Measurements from ENCODE around the gene LCAT.

LCAT gene

DNA sequence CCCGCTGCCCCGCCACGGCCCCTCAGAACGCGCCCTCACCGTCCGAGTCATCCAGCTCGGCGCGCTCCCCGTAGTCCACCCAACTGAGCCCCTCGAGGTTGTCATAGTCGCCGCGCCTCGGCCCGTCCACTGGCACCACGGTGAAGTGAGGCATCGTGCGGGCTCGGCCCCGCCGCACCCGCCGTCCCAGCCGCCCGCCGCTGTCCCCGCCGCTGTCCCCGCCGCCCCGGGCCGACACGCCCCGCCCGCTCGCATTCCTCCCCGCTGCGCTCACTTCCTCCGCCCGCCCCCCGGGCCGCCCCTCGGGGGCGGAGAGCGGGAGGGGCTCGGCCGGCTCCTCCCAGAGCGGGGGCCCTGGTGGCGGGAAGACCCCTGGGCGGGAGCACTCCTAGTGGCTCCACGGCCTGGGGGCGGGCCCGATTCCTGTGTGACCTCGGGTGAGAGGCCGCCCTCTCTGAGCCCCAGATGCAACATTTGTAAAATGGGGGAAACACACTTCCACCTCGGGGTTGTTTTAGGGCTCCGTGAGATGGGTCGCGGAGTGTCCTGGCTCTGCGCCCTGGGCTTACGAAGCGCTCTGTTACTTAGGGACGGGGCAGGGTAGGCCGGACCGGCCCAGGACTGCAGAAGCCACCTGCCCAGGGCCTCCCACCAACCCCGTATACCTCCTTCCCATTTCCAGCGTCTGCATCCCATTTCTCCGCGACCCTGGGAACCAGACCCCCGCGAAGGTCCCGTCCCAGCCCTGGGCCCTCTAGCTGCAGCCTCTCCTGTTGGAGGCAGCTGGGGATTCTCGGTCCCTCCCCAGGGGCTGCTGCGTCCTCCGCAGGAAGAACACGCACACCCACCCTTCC, 24.7 kb upstream of the LCAT start, which contains the start of gene SLC12A4:
Gene SLC12A4, minus strand, starts transcription at position 238 of the 854 bp plus-strand sequence. Its CDS starts 84 bp downstream, at position 154.
- peak; percentile 85 to 88 for DNase-seq (ENCODE audit: low read depth in 2 of 2)

DNA sequence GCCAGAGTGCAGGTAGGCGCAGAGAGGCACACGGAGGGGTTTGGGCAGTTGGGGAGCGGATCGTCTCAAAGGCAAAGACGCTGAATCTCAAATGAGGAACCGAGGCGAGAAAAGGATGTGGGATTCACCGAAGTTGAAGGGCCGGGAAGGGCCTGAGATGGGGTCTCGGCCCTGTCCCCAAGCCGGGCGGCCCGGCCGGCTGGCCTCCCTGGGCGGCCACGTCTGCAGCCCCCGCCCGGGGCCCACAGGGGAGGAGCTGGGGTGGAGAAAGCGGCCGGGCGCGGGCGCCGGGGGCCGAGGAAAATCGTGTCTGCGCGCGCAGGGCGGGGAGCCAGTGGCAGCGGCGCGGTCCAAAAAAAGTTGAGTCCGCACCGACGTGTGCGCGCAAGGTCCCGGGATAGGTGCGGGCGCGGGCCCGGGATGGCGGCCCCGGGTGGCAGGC, 24.1 kb upstream of the LCAT start:
- DNase-seq (ENCODE audit: low read depth in 2 of 2), result no peak

DNA sequence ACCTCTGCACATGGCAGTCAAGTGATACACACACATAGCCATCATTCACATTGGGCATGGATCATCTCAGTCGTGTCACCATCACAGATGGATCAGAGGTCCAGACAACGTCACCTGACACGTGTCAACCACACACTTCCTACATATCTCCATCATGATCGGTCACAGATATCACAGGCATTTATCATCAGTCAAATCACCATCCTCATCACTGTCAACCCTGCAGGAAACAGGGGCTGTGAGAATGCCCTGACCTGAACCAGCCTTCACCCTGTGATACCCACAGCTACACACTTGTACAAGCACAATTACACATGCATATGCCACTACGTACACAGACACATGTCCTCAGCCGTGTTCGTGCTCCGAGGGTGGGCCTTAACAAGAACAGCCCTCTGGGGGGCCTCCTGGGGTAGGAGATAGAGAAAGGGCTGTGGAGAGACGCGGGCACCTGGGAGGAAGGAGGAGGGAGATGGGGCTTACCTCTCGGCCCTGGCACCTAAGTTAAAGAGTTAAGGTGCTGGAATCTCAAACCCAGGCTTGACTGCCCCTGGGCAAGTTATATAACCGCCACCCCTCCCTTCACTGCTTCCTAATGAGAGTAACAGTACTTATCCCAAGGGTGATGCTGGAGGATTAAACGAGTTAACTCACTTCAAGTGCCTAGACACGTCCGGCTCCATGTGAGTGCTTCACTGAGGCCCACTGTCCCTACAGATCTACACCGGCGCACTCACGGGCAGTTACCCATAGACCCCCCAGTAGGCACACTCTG, 23.4 kb upstream of the LCAT start:
- no peak for DNase-seq (ENCODE audit: low read depth in 2 of 2)

DNA sequence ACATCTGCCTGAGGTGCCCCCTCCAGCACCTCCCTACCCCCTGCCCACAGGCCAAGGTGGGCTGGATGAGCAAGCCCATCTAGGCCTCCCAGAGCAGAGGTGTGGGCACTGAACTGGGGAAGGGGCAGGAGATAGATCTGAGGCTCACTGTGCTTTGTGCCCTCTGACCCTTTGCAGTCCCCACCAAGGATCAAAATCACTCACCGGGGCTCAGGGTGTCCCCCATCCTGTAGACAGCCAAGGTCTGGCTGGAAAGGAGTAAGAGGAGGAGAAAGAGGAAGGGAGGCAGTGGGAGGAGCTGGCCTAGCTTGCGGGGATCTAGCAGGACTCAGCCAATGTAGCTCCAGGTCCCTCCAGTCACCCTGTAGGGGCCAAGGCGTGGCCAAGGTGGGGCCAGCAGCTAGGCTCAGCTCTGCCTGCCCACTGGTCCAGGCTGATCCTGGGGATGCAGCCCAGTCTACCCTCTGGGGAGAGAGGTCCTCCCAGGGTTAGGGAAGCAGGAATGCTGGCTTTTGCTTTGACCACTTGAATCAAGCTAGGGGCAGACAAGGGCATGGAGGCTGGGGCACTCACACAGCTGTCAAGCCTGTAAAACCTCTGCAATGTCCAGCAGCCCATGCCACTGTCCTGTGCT, 22.7 kb upstream of the LCAT start:
- DNase-seq (ENCODE audit: low read depth in 2 of 2), result no peak

DNA sequence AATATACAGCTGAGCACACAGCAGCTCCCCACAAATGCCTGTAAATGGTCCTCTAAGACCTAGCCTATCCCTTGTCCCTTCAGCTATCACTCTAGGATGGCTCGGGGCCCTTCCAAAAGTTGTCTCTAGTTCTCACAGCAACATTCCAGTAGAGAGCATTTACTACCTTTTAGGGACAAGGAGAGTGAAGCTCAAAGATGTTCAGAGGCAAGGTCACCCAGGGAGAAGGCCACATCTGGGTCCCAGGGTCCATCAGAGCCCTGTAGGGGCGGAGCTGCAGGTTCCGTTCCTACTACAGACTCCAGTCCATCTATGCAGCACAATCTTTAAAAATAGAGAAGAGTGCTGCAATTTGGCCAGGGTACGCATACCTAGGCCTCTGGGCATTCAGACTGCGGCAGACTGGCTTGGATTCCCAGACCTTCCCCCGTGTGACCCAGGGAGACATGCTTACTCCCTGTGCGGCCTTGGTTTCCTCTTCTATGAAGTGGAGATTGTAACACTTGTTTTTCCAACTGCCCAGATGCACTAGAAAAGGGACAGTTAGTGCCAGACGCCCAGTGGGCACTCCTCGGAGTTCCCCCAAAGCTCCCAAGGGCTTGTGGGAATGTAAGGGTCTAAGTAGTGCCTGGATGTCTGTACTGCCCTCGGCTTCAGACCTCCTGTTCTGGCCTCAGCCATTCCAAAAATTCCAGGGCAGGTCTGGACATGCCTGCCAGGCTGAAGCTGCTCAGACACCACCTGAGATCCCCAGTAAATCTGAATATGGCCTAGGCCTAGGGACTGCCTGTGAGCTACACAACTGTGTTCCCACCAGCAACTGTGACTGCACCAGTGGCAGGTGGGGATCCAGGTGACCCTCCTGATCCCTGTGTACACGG, 22.0 kb upstream of the LCAT start:
- no peak for DNase-seq (ENCODE audit: low read depth in 2 of 2)

DNA sequence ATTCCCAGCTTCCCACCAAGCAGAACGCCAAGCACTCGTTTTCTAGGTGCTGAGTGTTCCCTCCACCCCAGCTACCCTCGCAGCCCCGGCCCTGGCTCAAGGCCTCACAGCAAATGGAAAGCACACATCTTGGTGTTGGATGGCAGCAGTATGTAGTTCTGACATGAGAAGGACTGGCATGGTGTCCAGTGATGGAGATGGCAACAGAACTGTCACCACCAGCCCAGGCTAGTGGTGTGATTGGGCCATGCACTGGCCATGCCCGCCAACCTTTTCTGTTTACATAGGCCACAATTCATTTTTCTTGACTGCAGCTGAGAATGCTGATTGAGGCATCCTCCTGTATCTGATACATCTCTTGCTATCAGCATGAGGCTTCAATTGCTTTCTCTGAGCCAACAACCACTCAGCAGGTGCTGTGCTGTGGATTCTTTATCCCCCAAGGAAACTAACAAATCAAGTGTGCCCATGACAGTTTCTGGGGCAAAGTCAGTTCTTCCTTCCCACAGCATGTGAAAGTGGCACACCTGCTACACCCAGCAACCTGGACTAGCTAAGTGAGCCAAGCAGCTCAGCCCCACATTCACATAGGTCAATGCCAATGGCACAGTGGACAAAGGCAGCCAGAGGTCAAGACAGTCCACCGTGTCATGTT, 20.7 kb upstream of the LCAT start:
- DNase-seq (ENCODE audit: low read depth in 2 of 2), result no peak

DNA sequence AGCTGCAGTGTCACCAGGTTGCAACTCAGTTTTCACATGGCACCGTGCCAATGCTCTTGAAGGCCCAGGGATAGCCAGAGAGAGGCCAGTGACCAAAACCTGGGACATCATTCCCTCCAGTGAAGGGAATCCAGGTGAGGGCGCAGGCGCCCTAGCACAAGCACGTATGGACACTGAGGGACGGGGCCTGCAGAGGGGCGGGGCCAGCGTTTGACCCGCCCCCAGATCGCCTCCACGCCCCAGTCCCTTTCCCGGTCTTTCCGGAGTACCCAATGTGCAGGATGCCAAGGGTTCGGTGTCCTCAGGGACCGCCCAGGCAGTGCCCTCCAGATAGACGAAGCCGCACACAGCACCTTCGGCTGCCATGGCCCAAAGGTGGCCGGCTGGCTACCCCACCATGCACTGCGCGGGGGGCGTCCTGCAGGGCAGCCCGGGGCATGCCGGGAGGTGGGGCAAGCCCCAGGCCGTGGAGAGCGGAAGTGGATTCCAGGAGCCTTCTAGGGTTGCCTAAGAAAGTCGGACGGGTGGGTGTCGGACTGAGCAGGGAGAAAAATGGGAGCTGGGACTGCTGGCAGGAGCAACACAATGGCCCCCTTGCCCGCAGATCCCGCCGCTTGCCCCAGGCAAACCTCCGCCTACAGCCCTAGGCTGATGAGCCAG, 19.9 kb upstream of the LCAT start:
- no peak for DNase-seq (ENCODE audit: low read depth in 2 of 2)

DNA sequence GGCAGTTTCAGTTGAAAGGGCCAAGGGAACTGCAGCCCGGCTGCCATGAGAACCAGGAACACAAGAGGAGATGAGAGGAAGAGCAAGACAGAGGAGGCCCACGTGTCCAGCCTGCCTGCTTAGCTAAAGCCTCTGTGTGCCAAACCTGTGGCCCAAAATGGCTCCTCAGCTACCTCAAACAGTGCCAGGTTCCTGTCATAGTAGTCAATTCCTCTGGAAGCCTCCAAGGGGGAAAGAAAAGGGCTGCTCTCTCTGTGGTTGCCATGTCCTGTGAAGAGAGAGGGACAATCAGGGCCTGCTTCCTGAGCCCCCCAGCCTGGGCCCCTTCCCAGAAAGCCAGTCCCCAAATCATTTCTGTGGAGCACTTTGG, 19.4 kb upstream of the LCAT start:
- DNase-seq (ENCODE audit: low read depth in 2 of 2), result no peak

DNA sequence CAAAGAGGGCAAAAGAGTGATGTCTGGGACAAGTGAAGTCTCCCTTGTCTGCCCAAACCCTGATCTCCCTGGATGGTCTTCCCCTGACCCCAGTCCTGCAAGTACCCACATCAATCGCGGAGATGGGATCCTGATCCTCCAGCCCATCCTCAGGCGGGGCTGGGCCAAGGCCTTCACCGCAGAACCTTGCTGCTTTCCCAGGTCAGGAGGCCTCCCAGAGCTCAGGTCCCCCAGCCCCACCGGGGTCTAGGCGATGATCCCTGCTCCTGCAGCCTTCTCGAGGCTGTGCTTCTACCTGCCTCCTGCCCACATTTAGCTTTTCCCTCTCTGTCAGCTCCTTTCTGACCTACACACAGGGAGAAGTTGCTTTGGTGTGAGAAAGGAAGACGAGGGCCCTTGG, 18.2 kb upstream of the LCAT start:
- DNase-seq (ENCODE audit: low read depth in 2 of 2), result no peak

DNA sequence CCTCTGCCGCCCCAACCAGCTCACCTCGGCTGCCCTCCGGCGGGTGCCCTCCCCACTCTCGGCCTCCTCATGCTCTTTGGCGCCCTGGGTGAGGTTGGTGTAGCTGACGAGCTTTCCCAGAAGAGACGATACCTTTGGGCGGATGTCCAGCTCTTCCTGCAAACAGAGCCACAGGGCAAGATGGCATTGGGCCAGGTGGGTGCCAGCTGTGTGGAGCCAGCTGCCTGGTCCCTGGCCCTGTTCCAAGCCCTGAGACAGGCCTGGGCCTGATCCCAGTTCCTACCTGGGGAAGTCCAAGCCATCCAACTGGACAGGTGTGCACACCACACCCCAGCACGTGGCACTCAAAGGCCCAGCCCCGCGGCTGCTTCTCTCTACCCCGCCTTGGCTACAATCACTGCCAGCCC, 17.6 kb upstream of the LCAT start:
- no peak for DNase-seq (ENCODE audit: low read depth in 2 of 2)

DNA sequence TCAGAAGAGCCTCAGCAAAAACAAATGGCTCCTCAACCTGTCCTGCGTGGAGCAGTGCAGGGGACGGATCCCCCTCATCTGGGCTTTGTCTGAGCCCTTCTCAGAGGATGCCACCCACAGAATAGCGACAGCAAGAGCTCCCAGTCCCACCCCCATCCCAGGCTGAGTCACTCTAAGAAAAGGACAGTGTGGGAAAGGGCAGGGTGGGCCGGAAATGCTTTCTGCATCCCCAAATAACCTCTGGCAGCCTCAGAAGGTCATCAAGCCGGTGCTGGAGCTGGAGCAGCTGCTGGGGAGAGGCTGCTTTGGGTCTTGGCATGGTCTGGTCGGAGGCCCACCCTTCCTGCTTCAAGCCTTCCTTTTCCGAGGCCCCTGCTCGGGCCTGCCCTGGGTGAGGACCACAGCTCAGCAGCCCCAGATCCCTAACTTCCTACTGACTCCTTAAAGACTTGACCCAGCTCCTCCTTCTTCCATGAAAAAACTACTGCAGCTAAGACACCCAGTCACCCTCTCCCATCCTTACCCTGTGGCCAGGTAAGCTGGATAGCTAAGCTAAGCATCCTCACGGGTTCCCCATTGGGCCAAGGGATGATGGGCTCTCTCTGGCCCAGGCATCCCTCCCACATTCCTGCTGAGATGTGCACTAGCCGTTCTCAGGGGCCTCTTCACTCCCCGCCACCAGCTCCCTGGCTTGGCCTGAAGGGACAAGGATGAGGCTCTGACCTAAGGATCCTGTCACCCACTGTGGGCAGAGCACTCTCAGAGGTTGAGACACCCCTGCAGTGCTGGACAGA, 15.8 kb upstream of the LCAT start:
- no peak for DNase-seq (ENCODE audit: low read depth in 2 of 2)

DNA sequence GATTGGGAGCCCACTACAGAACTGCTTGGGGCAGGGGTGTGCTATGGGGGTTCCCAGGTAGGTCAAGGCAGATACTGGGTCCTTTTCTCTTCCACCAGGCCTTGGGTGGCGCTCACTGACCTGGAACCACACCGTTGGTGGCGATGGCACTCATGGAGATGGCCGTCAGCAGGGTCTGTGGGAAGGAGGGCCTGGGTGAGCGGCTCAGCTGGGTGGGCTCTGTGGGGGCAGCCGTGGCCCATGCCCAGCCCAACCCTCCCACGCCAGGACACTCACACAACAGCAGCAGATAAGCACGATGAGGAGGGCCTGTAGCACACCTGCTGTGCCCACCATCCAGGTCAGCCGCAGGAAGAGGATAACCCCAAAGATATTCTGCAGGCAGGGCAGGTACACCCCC, 13.7 kb upstream of the LCAT start:
- no peak for DNase-seq (ENCODE audit: low read depth in 2 of 2)

DNA sequence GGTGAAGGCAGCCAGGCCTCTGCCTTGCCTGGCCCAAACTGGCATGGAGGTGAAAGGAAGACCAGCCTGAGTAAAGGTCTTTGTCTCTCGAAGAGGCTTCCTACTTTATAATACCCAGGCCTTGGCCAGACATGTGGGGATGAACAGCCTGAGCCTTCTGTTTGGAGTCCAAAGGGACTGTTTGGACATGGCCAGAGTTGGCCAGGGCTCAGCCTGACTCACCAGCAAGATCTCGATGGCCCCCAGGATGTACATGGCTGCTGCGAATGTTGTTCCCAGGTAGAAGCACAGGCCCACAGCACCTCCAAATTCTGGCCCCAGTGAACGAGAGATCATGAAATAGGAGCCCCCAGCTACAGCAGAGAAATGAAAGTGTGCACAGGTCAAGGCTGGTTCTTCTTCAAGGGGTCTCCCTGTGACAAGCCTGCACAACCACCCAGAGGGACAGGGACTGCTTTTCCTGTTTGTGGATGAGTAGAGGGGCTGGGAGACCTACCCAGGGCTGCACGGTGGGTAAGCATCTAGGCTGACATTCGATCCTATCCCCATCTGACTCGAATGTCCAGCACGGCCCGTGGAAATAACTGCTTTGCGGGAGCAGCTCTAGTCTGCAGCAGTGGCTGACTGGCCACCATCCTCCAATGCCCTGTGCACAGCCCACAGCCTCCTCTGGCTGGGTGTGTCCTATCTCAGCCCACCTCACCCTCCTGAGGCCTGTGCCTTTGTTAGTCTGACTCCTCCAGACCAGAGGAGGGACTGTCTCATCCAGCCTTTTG, 10.7 kb upstream of the LCAT start:
- no peak for DNase-seq (ENCODE audit: low read depth in 2 of 2)

DNA sequence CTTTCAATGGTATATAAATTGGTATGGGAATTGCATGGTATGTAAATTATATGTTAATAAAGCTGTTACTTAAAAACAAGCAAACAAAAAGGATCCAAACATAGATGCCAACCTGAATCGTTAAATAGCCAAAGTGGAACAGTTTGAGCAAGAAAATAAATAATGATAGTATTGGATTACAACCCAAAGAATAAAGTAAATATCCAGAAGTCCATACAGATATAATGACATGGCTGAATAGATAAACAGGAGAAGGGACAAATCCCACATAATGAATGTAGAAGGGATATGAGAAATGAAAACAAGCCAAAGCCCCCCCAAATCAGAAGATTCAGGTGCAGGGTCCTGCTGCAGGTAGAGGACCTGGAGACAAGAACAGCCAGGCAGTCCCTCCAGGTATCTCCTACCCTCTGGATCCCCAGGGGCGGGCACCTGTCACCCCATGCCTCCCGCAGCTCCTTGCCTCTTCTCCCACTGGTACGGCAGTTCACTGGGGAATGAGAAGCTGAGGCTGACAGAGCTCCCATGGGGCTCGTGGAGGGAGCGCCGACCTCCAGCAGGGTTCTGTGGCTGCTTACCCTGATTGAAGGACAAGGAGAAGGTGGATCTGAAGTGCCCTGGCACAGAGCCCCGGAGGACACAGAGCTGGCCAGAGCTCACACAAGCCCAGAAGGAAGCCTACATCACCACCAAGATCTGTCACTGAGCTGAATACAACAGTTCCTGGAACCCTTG, 9.9 kb upstream of the LCAT start:
- DNase-seq (ENCODE audit: low read depth in 2 of 2), result no peak

DNA sequence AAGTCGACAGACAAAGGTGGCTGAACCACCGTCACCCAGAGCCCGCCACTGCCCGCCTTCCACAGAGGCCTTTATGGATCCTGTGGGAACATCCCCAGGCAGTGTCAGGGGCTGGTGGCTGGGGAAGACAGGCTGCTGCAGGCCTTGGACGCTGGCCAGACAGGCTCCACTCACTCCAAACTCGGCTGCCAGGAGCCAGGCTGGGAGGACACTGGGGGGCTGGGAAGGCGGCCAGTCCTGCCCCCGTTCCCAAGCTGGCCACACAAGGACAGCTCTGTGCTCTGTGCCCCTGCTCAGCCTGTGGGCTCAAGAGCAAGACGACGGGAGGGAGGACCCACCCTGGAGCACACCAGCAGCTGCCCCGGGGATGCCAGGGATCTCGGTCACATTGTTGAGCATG, 7.6 kb upstream of the LCAT start:
- no peak for DNase-seq (ENCODE audit: low read depth in 2 of 2)

DNA sequence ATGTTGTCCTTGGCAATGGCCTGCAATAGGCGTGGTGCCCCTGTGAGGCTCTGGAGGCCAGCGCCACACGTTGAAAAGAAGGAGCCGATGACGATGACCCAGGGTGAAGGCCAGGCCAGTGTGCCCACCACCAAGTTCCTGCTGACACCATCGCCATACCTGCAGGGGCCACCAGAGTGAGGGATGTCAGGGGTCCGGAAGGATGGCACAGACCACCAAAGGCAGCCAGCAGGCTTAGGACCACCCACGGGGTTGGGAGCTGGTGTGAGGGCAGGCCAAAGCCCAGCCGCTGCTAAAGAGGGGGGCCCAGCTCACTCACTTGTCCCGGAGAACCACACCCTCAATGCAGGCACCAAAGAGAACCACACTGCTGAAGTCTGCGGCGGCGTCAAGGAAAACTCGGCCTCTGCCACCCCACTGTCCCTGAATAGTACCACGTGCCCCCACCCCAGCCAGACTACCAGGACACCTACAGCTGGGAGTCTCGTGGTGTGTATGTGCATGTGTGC, 6.5 kb upstream of the LCAT start:
- DNase-seq (ENCODE audit: low read depth in 2 of 2), result no peak

DNA sequence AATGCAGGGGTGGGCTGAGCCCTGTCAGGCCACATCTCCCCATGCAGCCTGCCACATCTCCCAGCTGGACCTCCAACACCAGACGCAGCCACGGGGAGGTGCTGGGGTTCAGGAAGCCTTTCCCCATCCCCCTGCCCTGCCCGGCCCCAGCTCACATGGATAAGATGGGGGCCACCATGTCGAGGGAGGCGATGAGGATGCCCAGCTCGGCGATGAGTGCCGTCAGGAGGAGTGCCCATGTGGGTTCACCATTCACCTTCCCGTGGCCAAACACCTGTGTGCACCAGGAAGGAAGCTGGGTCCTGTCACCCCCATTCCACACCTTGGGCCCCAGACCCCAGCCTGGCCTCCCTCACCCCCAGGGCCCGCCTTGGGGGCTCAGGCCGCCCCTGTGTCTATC, 5.7 kb upstream of the LCAT start:
- DNase-seq (ENCODE audit: low read depth in 2 of 2), result no peak

DNA sequence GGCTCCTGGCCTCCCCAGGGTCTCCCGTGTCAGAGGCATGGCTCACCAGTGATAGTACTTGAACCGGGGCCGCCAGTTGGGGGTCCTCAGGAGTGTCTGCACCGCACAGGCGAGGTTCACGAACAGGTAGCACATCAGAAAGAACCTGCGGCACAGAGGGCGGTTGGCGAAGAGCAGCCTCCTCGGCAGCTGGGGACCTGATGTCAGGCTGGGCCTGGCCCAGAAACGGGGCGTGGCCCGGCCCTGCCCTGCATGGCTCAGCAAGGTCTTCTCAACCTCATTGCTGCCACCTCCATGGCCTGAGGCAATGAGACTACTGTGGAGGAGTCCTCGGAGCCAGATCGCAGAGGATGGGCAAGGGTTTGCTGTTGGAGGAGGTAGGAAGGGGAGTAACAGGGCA, 4.1 kb upstream of the LCAT start:
- DNase-seq (ENCODE audit: low read depth in 2 of 2), result no peak
